GM21619 (cell line): ENCODE data around the gene CANT1.

Experiments used
- ATAC-seq: cut with Tn5 transposase; IDR thresholded peaks from one replicate; pipeline ENCODE4 v1.9.1; 2021; ENCODE audit not compliant: unreplicated experiment

Gene CANT1

DNA sequence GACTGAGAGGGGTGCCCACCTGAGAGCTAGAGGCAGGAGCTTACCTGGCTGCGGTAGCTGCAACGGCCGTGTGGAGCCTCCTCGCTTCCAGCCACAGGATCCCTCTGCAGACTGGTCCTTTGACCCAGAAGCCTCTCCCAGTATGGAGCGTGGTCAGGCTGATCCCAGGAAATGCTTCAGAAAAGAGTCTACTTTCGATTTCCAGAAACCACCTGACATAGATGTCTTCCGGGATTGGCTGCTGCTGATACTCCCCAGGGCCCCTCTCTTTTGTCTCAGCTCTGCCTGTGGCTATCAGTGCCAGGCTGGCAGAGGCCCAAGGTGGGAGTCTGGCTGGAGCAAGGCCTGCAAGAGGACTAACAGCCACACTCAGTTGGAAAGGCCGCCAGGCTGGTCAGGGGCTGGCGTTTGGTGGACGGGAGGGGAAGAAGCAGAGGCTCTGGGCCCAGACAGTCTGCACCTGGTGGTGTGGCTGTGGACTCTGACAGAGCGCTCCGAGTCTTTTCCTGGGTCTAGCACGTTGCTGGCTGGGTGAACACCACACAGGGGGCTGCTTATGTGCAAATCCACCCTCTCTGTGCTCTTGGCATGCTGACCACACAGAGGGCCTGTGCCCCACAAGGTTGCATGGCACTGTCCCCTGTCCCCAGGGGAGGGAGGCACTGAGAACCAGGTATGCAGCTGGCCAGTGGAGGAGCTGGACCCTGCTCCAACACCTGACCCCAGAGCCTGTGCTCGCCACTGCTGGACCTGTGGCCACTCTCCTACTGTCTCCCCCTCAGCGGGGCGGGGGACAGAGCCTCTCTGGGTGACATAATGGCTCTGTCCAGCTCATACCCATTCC lies 29.6 kb downstream of the CANT1 start, which contains the start of gene LGALS3BP:
TSS of gene LGALS3BP (minus strand) at position 144 of the 844 bp plus-strand sequence. CDS start 2,732 bp downstream, outside the sequence.
- ATAC-seq: no peak

DNA sequence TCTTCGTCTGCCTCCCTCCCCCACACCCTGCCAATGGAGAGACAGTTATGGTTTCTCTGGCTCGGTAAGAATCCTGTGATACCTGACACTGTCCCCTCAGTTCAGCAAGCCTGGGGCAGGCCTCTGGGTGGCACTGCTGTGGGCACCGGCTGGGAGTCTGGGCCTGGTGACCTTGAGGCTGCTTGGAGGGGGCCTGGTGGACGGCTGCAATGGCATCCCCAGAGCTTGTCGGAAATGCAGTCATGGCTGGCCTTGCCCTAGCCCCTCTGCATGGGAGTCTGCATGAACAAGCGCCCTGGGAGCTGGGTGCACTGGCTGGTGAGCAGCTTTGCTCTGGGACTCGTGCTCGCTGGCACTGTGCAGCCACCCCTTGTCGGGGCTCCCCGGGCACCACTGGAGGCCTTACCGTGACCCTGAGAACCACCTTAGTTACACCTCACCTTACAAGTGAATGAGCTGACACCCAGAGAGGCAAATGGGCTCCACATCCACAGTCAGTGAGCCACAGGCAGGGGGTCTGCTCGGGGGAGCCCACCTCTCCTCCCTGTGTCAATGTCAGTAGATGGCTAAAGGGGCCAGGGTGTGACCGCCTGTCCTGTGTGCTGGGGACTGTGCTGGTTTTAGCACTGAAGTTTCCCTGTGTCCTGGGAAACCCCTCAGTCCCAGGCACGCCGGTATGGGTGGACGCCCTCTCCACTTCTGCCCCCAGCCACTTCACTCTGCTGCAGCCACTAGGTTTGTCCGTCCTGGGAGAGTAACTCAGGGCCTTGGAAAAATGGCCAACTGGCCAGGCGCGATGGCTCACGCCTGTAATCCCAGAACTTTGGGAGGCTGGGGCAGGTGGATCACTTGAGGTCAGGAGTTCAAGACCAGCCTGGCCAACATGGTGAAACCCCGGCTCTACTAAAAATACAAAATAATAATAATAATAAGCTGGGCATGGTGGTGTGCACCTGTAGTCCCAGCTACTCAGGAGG lies 31.3 kb downstream of the CANT1 start:
- no peak for ATAC-seq

GRCh38 chr17:78977681-78977943 lies 32.0 kb downstream of the CANT1 start:
- no peak for ATAC-seq

- no peak for ATAC-seq
Observed at GRCh38 chr17:78976907-78977680, 32.5 kb downstream of the CANT1 start.

- no peak for ATAC-seq
Observed at GRCh38 chr17:78974635-78975591, 34.7 kb downstream of the CANT1 start.

GRCh38 chr17:78973792-78974520 lies 35.6 kb downstream of the CANT1 start:
- no peak for ATAC-seq

- no peak for ATAC-seq
Observed at GRCh38 chr17:78973196-78973595, 36.4 kb downstream of the CANT1 start.

GRCh38 chr17:78972507-78973105 lies 37.0 kb downstream of the CANT1 start:
- no peak for ATAC-seq

- no peak for ATAC-seq
Observed at GRCh38 chr17:78971756-78972506, 37.6 kb downstream of the CANT1 start.

- ATAC-seq: no peak
Observed at GRCh38 chr17:78970834-78971755, 38.5 kb downstream of the CANT1 start.

GRCh38 chr17:78969865-78970264 lies 39.7 kb downstream of the CANT1 start:
- ATAC-seq: no peak

GRCh38 chr17:78967782-78968362 lies 41.7 kb downstream of the CANT1 start:
- ATAC-seq: no peak

DNA sequence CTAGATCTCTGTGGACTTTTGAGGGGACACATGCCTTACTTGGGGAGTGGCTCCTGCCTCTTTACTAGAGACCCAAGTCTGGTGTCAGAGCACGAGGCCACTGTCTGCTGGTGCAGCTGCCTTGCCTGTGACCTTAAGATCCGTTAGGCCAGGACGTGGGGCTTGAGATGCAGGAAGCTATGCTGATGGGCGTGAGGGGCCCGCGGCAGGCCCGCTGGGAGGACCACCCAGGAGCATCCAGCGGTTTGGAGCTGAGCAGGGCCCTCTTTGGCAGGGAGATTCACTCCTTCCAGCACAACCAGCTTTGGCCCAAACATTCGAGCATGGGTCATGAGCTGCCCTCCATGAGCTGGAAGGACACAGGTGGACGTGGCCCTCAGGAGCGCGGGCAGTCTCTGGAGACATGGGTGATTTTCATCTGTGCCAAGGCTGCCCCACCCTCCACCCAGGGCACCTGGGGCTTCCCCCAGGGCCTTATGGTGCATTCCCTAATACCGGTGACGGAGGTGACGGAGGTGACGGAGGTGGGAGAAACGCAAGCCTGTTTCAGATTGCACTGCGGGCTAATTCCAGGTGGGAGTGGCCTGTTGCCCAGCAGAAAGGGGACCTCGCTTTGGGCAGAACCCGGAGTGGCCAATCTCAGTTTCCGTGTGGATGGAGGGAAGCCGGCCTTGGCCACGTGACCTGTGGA lies 42.5 kb downstream of the CANT1 start:
- ATAC-seq: no peak

- ATAC-seq: no peak
Observed at GRCh38 chr17:78966123-78966813, 43.3 kb downstream of the CANT1 start.

DNA sequence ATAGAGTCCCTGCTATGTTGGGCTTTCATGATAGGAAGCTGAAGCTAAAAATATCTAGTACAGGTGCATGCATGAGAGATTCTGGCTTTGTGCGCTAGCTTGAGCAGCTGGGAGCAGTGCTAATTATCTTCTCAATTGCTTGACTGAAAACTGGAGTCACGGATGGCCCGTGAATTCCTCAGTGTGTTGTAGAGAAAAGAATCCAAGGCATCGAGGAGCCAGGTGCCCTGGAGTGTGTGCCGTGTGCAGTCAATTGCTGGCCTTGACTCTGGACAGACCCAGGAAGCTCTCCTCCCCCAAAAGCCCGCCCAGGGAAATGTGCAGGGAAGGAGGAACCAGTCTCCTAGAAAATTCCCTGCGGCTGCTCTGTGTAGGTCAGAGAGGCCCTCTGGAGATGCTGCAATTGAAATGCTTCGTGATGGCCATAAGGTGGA lies 44.1 kb downstream of the CANT1 start:
- no peak for ATAC-seq

DNA sequence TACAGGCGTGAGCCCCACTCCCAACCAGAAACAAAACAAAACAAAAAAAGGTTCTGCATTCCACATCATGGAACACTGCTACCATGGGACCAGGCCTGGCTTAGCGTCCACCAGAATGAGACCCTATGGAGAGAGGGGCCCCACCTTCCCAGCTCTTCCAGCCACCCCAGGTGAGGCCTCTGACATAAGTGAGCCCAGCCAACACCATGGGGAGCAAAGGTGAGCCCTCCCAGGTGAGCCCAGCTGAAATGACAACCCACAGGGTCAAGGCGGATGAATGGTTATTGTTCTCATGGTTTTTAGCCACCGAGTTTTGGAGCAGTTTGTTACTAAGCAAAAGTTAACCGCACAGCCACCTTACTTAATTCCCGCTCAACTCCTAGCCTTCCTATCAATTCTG lies 46.2 kb downstream of the CANT1 start:
- no peak for ATAC-seq
